HL-60 (cell line): ENCODE data around the gene USP3.

Experiments
- DNase-seq, 2 experiments: peaks; one replicate each; pipeline ENCODE4 v3.0.0-alpha.2; 2010 to 2020; ENCODE audit warnings: low read depth in 1 of 2, low spot score in 1 of 2
- H3K27ac ChIP-seq: fragments of 250-450 bp; sonication (Bioruptor Pico); replicated peaks from 2 replicates; pipeline ENCODE4 v1.5.1; 2020; ENCODE audit warnings: mild to moderate bottlenecking, moderate library complexity
- H3K27me3 ChIP-seq: fragments of 250-450 bp; sonication (Bioruptor Pico); 2 replicates; pipeline ENCODE4 v1.5.1; 2021; ENCODE audit warnings: mild to moderate bottlenecking, moderate library complexity; ENCODE audit not compliant: insufficient read depth, poor library complexity, severe bottlenecking
- H3K4me3 ChIP-seq: replicated peaks from 2 replicates; pipeline ENCODE4 v1.5.1; 2011; ENCODE audit warnings: mild to moderate bottlenecking, control low read depth, low read length; ENCODE audit not compliant: insufficient read depth
- GABPA ChIP-seq: IDR thresholded peaks from 2 replicates; pipeline ENCODE4 v1.6.1; 2012; ENCODE audit warnings: low read depth
- POLR2AphosphoS5 ChIP-seq: IDR thresholded peaks from 2 replicates; pipeline ENCODE4 v1.6.1; 2012; ENCODE audit warnings: low read depth
- SPI1 ChIP-seq: IDR thresholded peaks from 2 replicates; pipeline ENCODE4 v1.6.1; 2012; ENCODE audit warnings: low read depth, mild to moderate bottlenecking, borderline replicate concordance
- TF ChIP-seq, protein P1 (sequence below): IDR thresholded peaks from 2 replicates; pipeline ENCODE4 v1.6.1; 2012; ENCODE audit warnings: low read depth; ENCODE audit not compliant: insufficient replicate concordance
- TF ChIP-seq, protein P2 (sequence below): IDR thresholded peaks from one replicate; pipeline ENCODE4 v1.5.1; 2011; ENCODE audit warnings: low read length, control low read depth, inconsistent platforms; ENCODE audit not compliant: insufficient read depth

The USP3 gene

DNA sequence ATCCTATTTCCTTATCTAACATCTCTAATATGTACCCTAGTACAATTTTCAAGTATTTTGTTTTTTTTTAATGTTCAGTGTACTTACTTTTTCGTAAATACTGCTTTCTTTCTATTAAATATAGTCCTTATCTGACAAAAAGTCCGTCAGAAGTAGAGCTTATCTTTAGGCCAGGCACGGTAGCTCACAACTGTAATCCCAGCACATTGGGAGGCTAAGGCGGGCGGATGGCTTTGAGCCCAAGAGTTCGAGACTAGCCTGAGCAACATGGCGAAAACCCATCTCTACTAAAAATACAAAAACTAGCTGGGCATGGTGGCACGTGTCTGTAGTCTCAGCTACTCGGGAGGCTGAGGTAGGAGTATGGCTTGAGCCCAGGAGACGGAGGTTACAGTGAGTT lies 41.1 kb downstream of the USP3 start:
- TF ChIP-seq, protein P1, sequence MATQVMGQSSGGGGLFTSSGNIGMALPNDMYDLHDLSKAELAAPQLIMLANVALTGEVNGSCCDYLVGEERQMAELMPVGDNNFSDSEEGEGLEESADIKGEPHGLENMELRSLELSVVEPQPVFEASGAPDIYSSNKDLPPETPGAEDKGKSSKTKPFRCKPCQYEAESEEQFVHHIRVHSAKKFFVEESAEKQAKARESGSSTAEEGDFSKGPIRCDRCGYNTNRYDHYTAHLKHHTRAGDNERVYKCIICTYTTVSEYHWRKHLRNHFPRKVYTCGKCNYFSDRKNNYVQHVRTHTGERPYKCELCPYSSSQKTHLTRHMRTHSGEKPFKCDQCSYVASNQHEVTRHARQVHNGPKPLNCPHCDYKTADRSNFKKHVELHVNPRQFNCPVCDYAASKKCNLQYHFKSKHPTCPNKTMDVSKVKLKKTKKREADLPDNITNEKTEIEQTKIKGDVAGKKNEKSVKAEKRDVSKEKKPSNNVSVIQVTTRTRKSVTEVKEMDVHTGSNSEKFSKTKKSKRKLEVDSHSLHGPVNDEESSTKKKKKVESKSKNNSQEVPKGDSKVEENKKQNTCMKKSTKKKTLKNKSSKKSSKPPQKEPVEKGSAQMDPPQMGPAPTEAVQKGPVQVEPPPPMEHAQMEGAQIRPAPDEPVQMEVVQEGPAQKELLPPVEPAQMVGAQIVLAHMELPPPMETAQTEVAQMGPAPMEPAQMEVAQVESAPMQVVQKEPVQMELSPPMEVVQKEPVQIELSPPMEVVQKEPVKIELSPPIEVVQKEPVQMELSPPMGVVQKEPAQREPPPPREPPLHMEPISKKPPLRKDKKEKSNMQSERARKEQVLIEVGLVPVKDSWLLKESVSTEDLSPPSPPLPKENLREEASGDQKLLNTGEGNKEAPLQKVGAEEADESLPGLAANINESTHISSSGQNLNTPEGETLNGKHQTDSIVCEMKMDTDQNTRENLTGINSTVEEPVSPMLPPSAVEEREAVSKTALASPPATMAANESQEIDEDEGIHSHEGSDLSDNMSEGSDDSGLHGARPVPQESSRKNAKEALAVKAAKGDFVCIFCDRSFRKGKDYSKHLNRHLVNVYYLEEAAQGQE, result no peak
- TF ChIP-seq, protein P2, sequence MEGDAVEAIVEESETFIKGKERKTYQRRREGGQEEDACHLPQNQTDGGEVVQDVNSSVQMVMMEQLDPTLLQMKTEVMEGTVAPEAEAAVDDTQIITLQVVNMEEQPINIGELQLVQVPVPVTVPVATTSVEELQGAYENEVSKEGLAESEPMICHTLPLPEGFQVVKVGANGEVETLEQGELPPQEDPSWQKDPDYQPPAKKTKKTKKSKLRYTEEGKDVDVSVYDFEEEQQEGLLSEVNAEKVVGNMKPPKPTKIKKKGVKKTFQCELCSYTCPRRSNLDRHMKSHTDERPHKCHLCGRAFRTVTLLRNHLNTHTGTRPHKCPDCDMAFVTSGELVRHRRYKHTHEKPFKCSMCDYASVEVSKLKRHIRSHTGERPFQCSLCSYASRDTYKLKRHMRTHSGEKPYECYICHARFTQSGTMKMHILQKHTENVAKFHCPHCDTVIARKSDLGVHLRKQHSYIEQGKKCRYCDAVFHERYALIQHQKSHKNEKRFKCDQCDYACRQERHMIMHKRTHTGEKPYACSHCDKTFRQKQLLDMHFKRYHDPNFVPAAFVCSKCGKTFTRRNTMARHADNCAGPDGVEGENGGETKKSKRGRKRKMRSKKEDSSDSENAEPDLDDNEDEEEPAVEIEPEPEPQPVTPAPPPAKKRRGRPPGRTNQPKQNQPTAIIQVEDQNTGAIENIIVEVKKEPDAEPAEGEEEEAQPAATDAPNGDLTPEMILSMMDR, result no peak
- no peak for TF ChIP-seq GABPA
- no peak for DNase-seq
- H3K27ac ChIP-seq, result no peak overlapping the region
- H3K27me3 ChIP-seq, result no peaks in the 10 kb centered on the region
- H3K4me3 ChIP-seq, result no peak overlapping the region

DNA sequence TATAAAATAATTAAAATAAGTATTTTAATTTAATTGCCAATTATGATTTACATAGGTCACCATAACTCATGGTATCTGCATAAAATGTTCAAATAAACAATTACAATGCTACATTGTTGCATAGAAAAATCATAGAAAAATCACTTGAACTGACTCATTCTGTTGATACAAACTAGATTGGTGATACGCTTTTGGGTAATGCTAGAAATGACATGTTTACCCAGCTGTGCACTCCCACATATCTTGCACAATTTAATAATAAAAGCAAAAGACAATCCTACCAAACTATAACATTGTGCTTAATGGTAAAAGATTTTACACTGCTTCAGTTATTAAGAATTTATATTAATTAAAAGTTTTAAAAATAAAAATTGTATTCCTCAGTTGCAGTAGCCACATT lies 47.0 kb downstream of the USP3 start:
- Histone ChIP-seq H3K27ac (no peak overlapping the region), H3K4me3 (no peak overlapping the region), H3K27me3 (no peaks in the 10 kb centered on the region)
- no peak for TF ChIP-seq POLR2AphosphoS5
- TF ChIP-seq, protein P2, result no peak
- TF ChIP-seq GABPA, result no peak
- TF ChIP-seq, protein P1, result no peak
- no peak for TF ChIP-seq SPI1
- DNase-seq, result no peak

DNA sequence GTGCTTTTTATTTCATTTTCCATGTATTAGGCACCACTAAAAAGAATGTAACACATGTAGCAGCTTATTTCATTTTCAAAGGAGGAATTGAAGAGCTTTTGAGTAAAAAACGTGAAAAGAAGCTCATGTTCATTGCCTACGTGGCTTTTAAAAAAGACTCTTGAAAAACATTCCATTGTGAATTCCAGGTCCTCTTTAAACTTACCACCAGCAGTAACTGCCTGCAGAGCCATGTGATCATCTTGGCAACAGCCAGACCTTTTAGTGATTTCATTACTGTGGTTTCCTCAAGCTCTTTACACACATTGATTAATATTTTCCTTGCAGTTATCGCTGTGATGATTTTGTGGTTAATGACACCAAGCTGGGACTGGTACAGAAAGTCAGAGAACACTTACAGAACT lies 49.0 kb downstream of the USP3 start:
- H3K27me3 ChIP-seq, result no peaks in the 10 kb centered on the region
- no peak overlapping the region for H3K4me3 ChIP-seq
- no peak overlapping the region for H3K27ac ChIP-seq
- no peak for DNase-seq
- TF ChIP-seq POLR2AphosphoS5 (no peak), GABPA (no peak), SPI1 (no peak)
- TF ChIP-seq, protein P1, result no peak
- TF ChIP-seq, protein P2, result no peak
